Measurements from ENCODE around the gene HMBS.
A peak's percentile ranks its signal among the peaks of the same experiment; 100 is the strongest.
"Not testable (repeated sequence)": the region's sequence is repeated elsewhere in the genome, so short reads cannot be mapped to it uniquely, and the experiment has no call there.

Gene HMBS

DNA sequence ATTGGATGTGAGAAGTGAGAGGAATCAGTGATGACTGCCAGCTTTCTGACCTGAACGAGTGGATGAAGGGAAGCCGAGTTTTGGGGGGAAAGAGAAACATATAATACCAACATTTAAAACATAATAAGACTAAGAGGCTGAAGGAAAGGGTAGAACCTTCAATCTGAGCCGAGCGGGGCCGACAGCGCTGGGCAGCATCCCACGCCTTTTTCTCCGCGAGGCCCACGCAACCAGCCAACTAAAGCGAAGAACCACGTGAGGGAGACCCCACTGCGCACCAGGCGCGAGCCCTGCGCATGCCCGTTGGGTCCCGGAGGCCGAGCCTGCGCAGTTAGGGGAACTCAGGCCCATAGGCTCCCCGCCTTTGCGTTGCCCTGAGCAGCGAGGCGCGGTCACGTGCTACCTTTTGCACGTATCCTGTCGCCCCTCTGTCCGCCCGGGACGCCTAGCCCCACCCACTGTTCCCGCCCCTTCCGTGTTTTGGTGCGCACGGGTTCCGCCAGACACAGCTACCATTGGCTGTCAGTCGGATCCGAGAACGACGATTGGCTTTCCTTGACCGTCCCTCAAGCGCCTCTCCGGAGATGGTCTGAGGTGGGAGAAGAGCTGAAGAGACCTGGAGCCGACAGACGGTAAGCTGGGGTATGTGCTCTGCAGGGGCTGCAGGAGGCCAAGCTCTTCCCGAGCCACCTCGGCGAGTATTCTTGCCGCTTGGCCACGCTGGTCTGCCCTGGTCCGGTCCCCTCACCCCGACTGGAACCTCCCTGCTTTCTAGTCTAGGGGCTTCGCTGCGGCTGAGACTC, 36.5 kb downstream of the HMBS start, which contains the start of gene HINFP:
Gene HINFP (plus strand): TSS at position 573 of the 803 bp plus-strand sequence. CDS start 5,365 bp downstream, outside the sequence.
- peak; percentile 97 for DNase-seq (ENCODE audit: low spot score)

GRCh38 chr11:119121811-119122124, 37.1 kb downstream of the HMBS start:
- DNase-seq (ENCODE audit: low spot score) = no peak

DNA sequence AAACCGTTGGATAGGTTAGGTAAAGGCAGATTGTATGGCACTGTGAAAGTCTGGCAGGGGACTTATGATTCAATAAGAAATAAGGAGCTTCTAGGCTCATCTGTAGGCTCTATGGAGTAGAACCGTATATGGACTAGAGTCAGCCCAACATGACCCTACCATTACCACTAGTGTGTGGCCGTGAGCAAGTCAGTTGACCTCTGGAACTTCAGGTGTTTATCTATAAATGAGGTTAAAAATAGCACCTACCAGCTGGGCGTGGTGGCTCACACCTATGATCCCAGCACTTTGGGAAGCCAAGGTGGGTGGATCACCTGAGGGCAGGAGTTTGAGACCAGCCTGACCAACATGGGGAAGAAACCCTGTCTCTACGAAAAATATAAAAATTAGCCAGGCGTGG, 41.1 kb downstream of the HMBS start:
- DNase-seq (ENCODE audit: low spot score) = no peak

DNA sequence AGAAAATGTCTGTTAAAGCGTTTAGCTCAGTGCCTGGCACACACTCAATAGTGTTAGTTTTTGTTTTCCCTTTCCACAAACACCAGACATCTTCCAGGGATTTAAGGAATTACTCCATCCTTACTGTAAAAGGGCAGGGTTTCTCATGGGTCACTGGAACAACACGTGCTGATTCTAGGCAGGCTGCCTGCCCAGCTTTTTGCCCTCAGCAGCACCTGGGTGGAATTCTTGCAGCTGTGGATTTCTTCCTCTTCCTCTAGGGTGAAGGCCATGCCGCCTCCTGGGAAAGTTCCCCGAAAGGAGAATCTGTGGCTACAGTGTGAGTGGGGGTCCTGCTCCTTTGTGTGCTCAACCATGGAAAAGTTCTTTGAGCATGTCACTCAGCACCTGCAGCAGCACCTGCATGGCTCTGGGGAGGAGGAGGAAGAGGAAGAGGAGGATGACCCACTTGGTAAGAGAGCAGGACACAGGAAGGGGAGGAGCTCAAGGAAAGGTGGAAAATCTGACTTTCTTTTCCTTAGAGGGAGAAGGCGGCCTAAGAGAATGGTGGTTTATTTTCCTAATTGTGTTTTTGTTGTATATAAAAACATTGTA, 42.1 kb downstream of the HMBS start:
- DNase-seq (ENCODE audit: low spot score) = no peak

DNA sequence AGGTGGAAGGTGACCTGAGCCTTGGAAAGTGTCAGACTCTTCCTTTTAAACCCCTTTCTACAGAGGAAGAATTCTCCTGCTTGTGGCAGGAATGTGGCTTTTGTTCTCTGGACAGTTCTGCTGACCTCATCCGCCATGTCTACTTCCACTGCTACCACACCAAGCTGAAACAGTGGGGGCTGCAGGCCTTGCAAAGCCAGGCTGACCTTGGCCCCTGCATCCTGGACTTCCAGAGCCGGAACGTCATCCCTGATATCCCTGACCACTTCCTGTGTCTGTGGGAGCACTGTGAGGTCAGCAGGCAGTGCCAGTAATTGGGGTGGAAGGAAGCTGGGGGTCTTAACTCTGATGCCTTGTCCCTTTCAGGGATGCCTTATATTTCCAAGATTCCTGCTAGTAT, 46.0 kb downstream of the HMBS start:
- no peak for DNase-seq (ENCODE audit: low spot score)

DNA sequence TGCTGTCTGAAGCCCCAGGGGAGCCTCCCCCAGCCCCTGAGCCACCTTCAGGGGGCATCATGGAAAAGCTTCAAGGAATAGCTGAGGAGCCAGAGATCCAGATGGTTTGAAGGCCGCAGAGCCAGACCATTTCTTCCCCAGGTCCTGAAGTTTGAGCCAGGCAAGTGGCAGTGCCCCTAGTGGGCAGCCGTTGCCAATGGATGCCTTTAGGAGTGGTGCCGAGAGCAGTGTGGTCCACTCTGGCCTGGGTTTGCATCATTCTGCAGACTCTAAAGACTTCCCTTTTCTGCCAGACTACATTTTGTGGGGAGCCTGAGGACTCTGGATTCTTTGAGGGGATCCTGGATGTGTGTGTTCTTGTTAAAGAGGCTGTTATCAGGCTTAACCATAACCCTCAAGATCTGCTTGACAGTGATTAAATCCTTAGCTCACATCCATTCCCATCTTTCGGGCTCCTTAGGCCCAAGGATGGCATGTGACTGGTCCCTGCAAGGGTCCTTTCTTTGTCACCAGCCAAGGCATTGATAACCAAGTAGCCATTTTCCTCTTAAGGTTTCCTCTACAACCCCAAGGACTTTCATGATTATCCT, 49.8 kb downstream of the HMBS start:
- no peak for DNase-seq (ENCODE audit: low spot score)

GRCh38 chr11:119139276-119139675, 54.6 kb downstream of the HMBS start:
- DNase-seq (ENCODE audit: low spot score) = not testable (repeated sequence)

All from COLO829 (cell line).